ENCODE measurements around the gene MIER2.
"Not testable (repeated sequence)": the region's sequence is repeated elsewhere in the genome, so short reads cannot be mapped to it uniquely, and the experiment has no call there.

Gene MIER2

GRCh38 chr19:389255-389934, 44.8 kb upstream of the MIER2 start:
- no peak for DNase-seq (ENCODE audit: low read depth in 1 of 2, low spot score in 1 of 2)
- H3K27me3 ChIP-seq (ENCODE audit: insufficient read depth, poor library complexity, severe bottlenecking): no peaks in the 10 kb centered on the region
- H3K4me3 ChIP-seq (replicated peaks; ENCODE audit: insufficient read depth, low read length): no peak overlapping the region

GRCh38 chr19:388691-389090, 44.1 kb upstream of the MIER2 start:
- H3K27ac ChIP-seq (replicated peaks): no peak overlapping the region
- DNase-seq (ENCODE audit: low read depth in 1 of 2, low spot score in 1 of 2): no peak
- H3K27me3 ChIP-seq (ENCODE audit: insufficient read depth, poor library complexity, severe bottlenecking): peaks cover 6% of the 10 kb centered on the region
- TF ChIP-seq GABPA (IDR thresholded peaks at IDR 0.05; ENCODE audit: low read depth): no peak
- H3K4me3 ChIP-seq (replicated peaks; ENCODE audit: insufficient read depth, low read length): no peak overlapping the region

More at GRCh38 chr19:389255-389934, 44.8 kb upstream of the MIER2 start:
- H3K27ac ChIP-seq (replicated peaks): no peak overlapping the region
- TF ChIP-seq GABPA (IDR thresholded peaks at IDR 0.05; ENCODE audit: low read depth): no peak
- TF ChIP-seq POLR2AphosphoS5 (IDR thresholded peaks at IDR 0.05; ENCODE audit: low read depth): no peak
- no peak for TF ChIP-seq SPI1 (IDR thresholded peaks at IDR 0.05; ENCODE audit: borderline replicate concordance, low read depth)

- DNase-seq (ENCODE audit: low read depth in 1 of 2, low spot score in 1 of 2): no peak
- Histone ChIP-seq H3K4me3 (replicated peaks; ENCODE audit: insufficient read depth, low read length) (no peak overlapping the region), H3K27ac (replicated peaks) (no peak overlapping the region), H3K27me3 (ENCODE audit: insufficient read depth, poor library complexity, severe bottlenecking) (peaks cover 8% of the 10 kb centered on the region)
- TF ChIP-seq GABPA (IDR thresholded peaks at IDR 0.05; ENCODE audit: low read depth) (no peak), REST (IDR thresholded peaks at IDR 0.05; ENCODE audit: insufficient replicate concordance, low read depth) (no peak), SPI1 (IDR thresholded peaks at IDR 0.05; ENCODE audit: borderline replicate concordance, low read depth) (no peak)
These were observed 43.2 kb upstream of the MIER2 start for GRCh38 chr19:387777-388176.

- H3K27me3 ChIP-seq (ENCODE audit: insufficient read depth, poor library complexity, severe bottlenecking); H3K27ac ChIP-seq (replicated peaks); H3K4me3 ChIP-seq (replicated peaks; ENCODE audit: insufficient read depth, low read length); DNase-seq (ENCODE audit: low read depth in 1 of 2, low spot score in 1 of 2): not testable (repeated sequence)
These were observed 42.2 kb upstream of the MIER2 start for GRCh38 chr19:386632-387301.

- DNase-seq (ENCODE audit: low read depth in 1 of 2, low spot score in 1 of 2); H3K4me3 ChIP-seq (replicated peaks; ENCODE audit: insufficient read depth, low read length); H3K27ac ChIP-seq (replicated peaks); H3K27me3 ChIP-seq (ENCODE audit: insufficient read depth, poor library complexity, severe bottlenecking): not testable (repeated sequence)
These were observed 41.6 kb upstream of the MIER2 start for GRCh38 chr19:386189-386588.

GRCh38 chr19:384799-385169, 40.2 kb upstream of the MIER2 start:
- Histone ChIP-seq H3K27ac (replicated peaks) (no peak overlapping the region), H3K4me3 (replicated peaks; ENCODE audit: insufficient read depth, low read length) (no peak overlapping the region), H3K27me3 (ENCODE audit: insufficient read depth, poor library complexity, severe bottlenecking) (peaks cover 8% of the 10 kb centered on the region)
- DNase-seq (ENCODE audit: low read depth in 1 of 2, low spot score in 1 of 2): no peak
- no peak for TF ChIP-seq POLR2AphosphoS5 (IDR thresholded peaks at IDR 0.05; ENCODE audit: low read depth)
- no peak for TF ChIP-seq GABPA (IDR thresholded peaks at IDR 0.05; ENCODE audit: low read depth)

- no peak for TF ChIP-seq GABPA (IDR thresholded peaks at IDR 0.05; ENCODE audit: low read depth)
- TF ChIP-seq POLR2AphosphoS5 (IDR thresholded peaks at IDR 0.05; ENCODE audit: low read depth): no peak
- no peak for TF ChIP-seq REST (IDR thresholded peaks at IDR 0.05; ENCODE audit: insufficient replicate concordance, low read depth)
- TF ChIP-seq SPI1 (IDR thresholded peaks at IDR 0.05; ENCODE audit: borderline replicate concordance, low read depth): no peak
- TF ChIP-seq CTCF (IDR thresholded peaks at IDR 0.05; ENCODE audit: insufficient read depth, low read length): no peak
- Histone ChIP-seq H3K27ac (replicated peaks) (no peak overlapping the region), H3K4me3 (replicated peaks; ENCODE audit: insufficient read depth, low read length) (no peak overlapping the region), H3K27me3 (ENCODE audit: insufficient read depth, poor library complexity, severe bottlenecking) (peaks cover 8% of the 10 kb centered on the region)
- DNase-seq (ENCODE audit: low read depth in 1 of 2, low spot score in 1 of 2): no peak
These were observed 39.6 kb upstream of the MIER2 start for GRCh38 chr19:383922-384798.
